ENCODE measurements around the gene FGF14.

Gene FGF14

GRCh38 chr13:101892296-101892695, 509.6 kb downstream of the FGF14 start:
- Mint-ChIP-seq H3K4me1 (no peaks in the 10 kb centered on the region), H3K4me3 (no peak overlapping the region), H3K9me3 (no peaks in the 10 kb centered on the region), H3K27me3 (no peaks in the 10 kb centered on the region), H3K27ac (no peak overlapping the region)
- DNase-seq = no peak
- ATAC-seq = no peak

- H3K4me1 Mint-ChIP-seq = no peaks in the 10 kb centered on the region
- H3K27me3 Mint-ChIP-seq = no peaks in the 10 kb centered on the region
- H3K4me3 Mint-ChIP-seq = no peak overlapping the region
- no peaks in the 10 kb centered on the region for H3K9me3 Mint-ChIP-seq
- no peak overlapping the region for H3K27ac Mint-ChIP-seq
- DNase-seq = no peak
- no peak for ATAC-seq
Measured at GRCh38 chr13:101881593-101881992, 520.3 kb downstream of the FGF14 start.

- Mint-ChIP-seq H3K27ac (no peak overlapping the region), H3K4me3 (no peak overlapping the region), H3K27me3 (no peaks in the 10 kb centered on the region), H3K4me1 (no peaks in the 10 kb centered on the region), H3K9me3 (no peaks in the 10 kb centered on the region)
- DNase-seq = no peak
- no peak for ATAC-seq
Measured at GRCh38 chr13:101880581-101880980, 521.3 kb downstream of the FGF14 start.

GRCh38 chr13:101876951-101877350, 524.9 kb downstream of the FGF14 start:
- H3K27ac Mint-ChIP-seq = no peak overlapping the region
- no peak for ATAC-seq
- H3K27me3 Mint-ChIP-seq = no peaks in the 10 kb centered on the region
- no peaks in the 10 kb centered on the region for H3K4me1 Mint-ChIP-seq
- H3K9me3 Mint-ChIP-seq = no peaks in the 10 kb centered on the region
- no peak overlapping the region for H3K4me3 Mint-ChIP-seq
- no peak for DNase-seq

GRCh38 chr13:101875717-101876393, 526.0 kb downstream of the FGF14 start:
- no peak for DNase-seq
- H3K27me3 Mint-ChIP-seq = no peaks in the 10 kb centered on the region

GRCh38 chr13:101875091-101875490, 526.8 kb downstream of the FGF14 start:
- no peaks in the 10 kb centered on the region for H3K27me3 Mint-ChIP-seq
- H3K4me1 Mint-ChIP-seq = no peaks in the 10 kb centered on the region
- H3K4me3 Mint-ChIP-seq = no peak overlapping the region
- no peak for DNase-seq
- H3K27ac Mint-ChIP-seq = no peak overlapping the region
- no peaks in the 10 kb centered on the region for H3K9me3 Mint-ChIP-seq
- no peak for ATAC-seq

More at GRCh38 chr13:101875717-101876393, 526.0 kb downstream of the FGF14 start:
- no peak overlapping the region for H3K4me3 Mint-ChIP-seq
- H3K27ac Mint-ChIP-seq = no peak overlapping the region
- no peaks in the 10 kb centered on the region for H3K9me3 Mint-ChIP-seq
- no peak for ATAC-seq
- H3K4me1 Mint-ChIP-seq = no peaks in the 10 kb centered on the region

- DNase-seq (no peak), ATAC-seq (no peak)
- Mint-ChIP-seq H3K27ac (no peak overlapping the region), H3K4me1 (no peaks in the 10 kb centered on the region), H3K27me3 (no peaks in the 10 kb centered on the region), H3K9me3 (no peaks in the 10 kb centered on the region), H3K4me3 (no peak overlapping the region)
Measured at GRCh38 chr13:101869553-101869952, 532.3 kb downstream of the FGF14 start.

GRCh38 chr13:101868585-101869469, 533.0 kb downstream of the FGF14 start:
- no peak for ATAC-seq
- DNase-seq = no peak
- Mint-ChIP-seq H3K9me3 (no peaks in the 10 kb centered on the region), H3K27me3 (no peaks in the 10 kb centered on the region), H3K4me1 (no peaks in the 10 kb centered on the region), H3K27ac (no peak overlapping the region), H3K4me3 (no peak overlapping the region)

- no peak for DNase-seq
- Mint-ChIP-seq H3K27me3 (no peaks in the 10 kb centered on the region), H3K27ac (no peak overlapping the region), H3K4me1 (no peaks in the 10 kb centered on the region), H3K4me3 (no peak overlapping the region), H3K9me3 (no peaks in the 10 kb centered on the region)
- ATAC-seq = no peak
Measured at GRCh38 chr13:101866889-101867581, 534.8 kb downstream of the FGF14 start.

GRCh38 chr13:101858860-101859259, 543.0 kb downstream of the FGF14 start:
- Mint-ChIP-seq H3K4me3 (no peak overlapping the region), H3K4me1 (no peaks in the 10 kb centered on the region), H3K9me3 (no peaks in the 10 kb centered on the region), H3K27me3 (no peaks in the 10 kb centered on the region), H3K27ac (no peak overlapping the region)
- ATAC-seq = no peak
- no peak for DNase-seq

GRCh38 chr13:101846701-101847100, 555.1 kb downstream of the FGF14 start:
- Mint-ChIP-seq H3K27ac (no peak overlapping the region), H3K27me3 (no peaks in the 10 kb centered on the region), H3K9me3 (no peaks in the 10 kb centered on the region), H3K4me1 (no peaks in the 10 kb centered on the region), H3K4me3 (no peak overlapping the region)
- ATAC-seq (no peak), DNase-seq (no peak)

- DNase-seq = no peak
- H3K27ac Mint-ChIP-seq = no peak overlapping the region
- H3K27me3 Mint-ChIP-seq = no peaks in the 10 kb centered on the region
- ATAC-seq = no peak
- H3K4me1 Mint-ChIP-seq = no peaks in the 10 kb centered on the region
- no peak overlapping the region for H3K4me3 Mint-ChIP-seq
- no peaks in the 10 kb centered on the region for H3K9me3 Mint-ChIP-seq
Measured at GRCh38 chr13:101846249-101846648, 555.6 kb downstream of the FGF14 start.

GRCh38 chr13:101845245-101846020, 556.4 kb downstream of the FGF14 start:
- Mint-ChIP-seq H3K27me3 (no peaks in the 10 kb centered on the region), H3K4me3 (no peak overlapping the region), H3K4me1 (no peaks in the 10 kb centered on the region), H3K9me3 (no peaks in the 10 kb centered on the region), H3K27ac (no peak overlapping the region)
- ATAC-seq (no peak), DNase-seq (no peak)

GRCh38 chr13:101841698-101842097, 560.1 kb downstream of the FGF14 start:
- Mint-ChIP-seq H3K4me1 (no peaks in the 10 kb centered on the region), H3K4me3 (no peak overlapping the region), H3K9me3 (no peaks in the 10 kb centered on the region), H3K27ac (no peak overlapping the region), H3K27me3 (no peaks in the 10 kb centered on the region)
- no peak for DNase-seq
- no peak for ATAC-seq

GRCh38 chr13:101838323-101838722, 563.5 kb downstream of the FGF14 start:
- no peaks in the 10 kb centered on the region for H3K9me3 Mint-ChIP-seq
- no peaks in the 10 kb centered on the region for H3K4me1 Mint-ChIP-seq
- ATAC-seq = no peak
- H3K27ac Mint-ChIP-seq = no peak overlapping the region
- no peaks in the 10 kb centered on the region for H3K27me3 Mint-ChIP-seq
- no peak overlapping the region for H3K4me3 Mint-ChIP-seq
- no peak for DNase-seq
